SH-SY5Y (cell line): ENCODE data around the gene NTM.

Experiments used
- GATA2 ChIP-seq: IDR thresholded peaks from 2 replicates; pipeline ENCODE4 v1.6.1; 2011; ENCODE audit warnings: mild to moderate bottlenecking, low read depth, low read length
- GATA3 ChIP-seq: IDR thresholded peaks from 2 replicates; pipeline ENCODE4 v1.6.1; 2011; ENCODE audit warnings: low read depth, mild to moderate bottlenecking, low read length, moderate library complexity

DNA sequence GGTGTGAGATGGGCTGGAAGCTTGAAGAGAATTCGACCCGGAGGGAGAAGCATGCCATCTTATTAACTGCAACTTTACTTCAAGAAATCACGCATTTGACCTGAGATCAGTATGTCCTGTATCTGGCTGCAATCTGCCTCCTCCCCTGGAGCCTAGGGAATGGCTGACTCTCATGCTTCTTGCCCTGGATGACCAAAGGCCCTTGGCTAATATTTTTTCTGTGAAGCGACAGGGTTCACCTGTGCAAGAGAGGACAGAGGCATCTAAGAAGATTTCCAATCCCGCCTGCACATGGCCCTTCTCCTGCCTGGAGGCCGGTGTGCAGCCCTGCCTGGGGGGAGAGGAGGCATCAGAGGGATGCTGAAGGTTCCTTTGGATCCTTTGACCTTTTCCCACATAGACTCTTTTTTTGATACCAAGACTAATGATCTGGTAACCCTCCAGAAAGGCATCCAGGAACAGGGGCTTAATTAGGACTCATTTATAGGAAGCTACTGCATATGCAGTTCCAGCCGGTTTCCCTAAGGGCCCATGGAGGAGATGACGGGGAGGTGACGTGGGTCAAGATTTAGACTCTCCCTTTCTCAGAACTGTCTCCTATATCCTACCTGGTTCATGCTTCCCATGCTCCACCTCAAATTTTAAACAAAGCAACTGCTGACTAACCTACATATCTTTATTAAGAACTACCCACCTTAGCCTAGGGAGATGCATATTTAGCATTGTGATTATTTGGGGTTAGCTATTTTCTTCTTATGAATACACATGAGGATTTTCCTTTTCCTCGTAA is 50.8 kb downstream of the NTM start:
- TF ChIP-seq GATA2 (no peak), GATA3 (no peak)
